ENCODE measurements around the gene TUBGCP2.
A peak's percentile ranks its signal among the peaks of the same experiment; 100 is the strongest.
"Not testable (repeated sequence)": the region's sequence is repeated elsewhere in the genome, so short reads cannot be mapped to it uniquely, and the experiment has no call there.

The TUBGCP2 gene

DNA sequence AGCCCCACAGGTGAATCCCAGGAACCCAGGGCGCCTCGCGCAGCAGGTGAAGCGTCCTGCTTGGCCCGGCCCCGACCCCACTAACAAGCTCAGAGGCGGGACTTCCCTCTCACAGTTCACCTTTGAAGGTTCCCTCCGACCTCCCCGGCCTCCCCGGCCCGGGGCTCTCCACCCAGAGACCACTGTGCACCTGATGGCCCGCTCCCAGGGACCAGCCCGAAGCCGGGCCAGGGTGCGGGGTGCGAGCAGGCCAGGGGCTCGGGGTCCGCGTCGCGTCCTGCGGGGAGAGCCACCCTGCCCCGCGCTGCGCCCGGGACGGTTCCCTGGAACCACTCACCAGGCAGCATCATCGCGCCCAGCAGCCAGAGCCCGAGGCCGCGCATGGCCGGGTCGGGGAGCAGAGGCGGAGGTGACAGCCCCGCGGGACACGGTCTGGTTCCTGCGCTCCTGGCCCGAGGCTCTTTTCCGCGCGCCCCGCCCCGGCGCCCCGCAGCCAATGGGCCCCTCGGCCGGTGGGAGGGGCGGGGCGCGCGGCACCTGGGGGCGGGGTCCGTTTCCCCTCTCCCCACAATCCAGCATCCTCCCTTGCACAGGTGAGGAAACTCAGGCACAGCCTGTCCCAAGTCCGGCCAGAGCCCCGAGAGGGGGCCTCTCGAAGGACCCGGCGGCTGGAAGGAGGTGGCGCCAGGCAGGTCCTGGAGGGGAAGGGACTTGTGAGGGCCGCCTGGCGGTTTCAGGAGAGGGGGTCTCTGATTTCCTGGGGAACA is 32.1 kb downstream of the TUBGCP2 start, which contains the start of gene ADAM8:
TSS of gene ADAM8 (minus strand) at position 434 of the 767 bp plus-strand sequence. CDS start at position 383, 51 bp downstream.
- peak; percentile 68 for DNase-seq

DNA sequence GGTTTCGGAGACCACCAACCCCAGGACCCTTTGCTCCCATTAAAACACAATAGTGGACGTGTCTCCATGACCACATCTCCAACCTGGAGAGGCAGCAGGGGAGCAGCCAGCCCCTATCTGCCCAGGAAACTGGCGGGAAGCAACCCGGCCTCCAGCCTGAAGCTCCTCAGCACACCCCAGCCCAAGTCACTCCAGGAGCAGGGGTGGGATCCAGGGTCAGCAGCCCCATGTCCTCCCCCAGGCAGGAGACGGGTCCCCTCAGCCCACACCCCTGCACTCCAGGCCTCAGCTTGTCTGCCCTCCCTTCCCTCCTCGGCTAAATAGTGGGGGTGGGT is 32.6 kb downstream of the TUBGCP2 start:
- DNase-seq = peak; percentile 14

DNA sequence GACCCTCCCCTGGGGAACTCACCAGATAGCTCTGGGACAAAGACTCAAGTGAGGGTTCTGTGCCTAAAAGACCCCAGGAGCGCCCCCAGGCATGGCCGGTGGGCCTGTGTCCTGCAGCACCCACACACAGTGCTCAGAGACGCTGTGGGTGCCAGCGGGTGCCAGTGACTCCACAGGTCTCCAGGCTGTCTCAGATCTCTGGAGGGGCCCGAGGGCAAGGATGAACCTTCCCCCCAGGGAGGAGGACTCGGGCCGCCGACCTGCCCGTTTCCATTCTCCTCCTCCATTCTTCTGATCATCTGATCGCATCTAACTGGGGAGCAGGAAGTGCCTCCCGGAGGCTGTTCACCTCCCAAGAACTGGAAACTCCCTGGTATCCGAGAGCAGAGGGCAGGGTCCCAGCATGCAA is 33.0 kb downstream of the TUBGCP2 start:
- DNase-seq = peak; percentile 75

DNA sequence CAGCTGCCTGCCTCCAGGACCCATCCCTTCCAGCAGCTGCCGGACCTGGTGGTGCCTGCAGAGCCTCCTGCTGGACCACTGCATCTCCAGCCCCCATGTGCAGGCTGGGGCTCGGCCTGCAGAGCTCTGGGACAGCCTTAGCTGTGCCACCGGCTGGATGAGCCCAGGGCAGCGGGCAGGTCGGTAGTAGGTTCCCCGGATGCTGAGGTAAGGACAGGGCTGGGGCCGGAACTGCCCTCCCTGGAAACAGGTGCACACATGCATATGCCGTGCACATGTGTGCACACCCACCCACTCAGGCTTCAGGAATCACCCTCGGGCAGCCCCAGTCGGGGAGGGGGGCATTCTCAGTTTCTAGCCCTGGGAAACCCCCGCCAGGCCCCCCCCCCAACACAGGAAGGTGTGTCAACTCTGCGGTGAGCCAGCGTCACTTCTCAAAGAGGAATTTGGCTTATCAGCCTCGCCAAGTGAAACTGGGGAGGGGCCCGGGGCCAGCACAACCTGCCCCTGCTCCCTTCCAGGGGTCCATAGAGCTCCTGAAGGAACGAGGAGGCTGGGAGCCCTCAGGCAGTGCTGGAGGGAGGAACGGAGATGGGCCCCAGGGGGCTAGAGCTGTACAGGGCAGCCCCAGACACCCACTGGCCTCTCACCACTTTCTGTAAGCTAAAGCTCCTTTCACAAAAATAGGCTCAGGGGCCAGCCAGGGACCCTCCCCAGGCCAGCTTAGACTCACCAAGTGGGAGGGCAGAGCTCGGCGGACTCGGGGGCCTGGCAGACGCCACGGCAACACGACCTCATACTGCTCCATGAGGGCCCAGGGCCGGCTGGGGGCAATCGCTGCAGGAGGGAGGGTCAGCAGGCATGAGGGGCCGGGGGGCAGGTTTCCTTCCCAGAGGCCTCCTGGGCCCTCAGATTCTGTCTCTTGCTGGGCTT is 33.7 kb downstream of the TUBGCP2 start:
- peak; percentile 88 for DNase-seq

DNA sequence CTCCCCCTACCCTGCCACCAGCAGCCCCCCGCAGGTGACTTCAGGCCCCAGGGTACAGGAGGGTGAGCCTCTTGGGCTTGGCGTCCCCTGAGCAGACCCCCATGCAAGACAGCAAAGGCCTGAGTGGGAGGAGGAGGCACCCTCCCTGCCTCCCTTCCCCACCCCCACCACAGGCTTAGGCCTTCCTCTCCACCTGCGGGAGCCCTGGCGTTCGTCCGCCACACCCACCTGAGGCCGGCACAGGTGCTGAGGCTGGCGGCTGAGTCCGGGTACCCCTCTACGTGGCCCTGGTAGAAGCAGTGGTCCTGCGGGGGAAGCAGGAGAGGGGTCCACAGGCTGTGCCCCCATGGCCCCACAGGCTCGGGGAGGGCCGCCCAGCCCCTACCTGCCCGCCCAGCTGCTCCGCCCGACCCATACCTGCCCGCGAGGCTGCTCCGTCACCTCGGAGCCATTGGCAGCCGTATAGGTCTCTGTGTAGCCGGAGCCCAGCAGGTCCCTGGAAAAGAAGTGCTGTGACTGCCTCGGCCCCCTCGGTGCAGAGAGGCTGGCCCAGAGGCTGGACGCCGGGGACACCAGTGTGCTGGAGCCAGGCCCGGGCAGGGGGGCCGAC is 35.0 kb downstream of the TUBGCP2 start:
- DNase-seq = no peak

DNA sequence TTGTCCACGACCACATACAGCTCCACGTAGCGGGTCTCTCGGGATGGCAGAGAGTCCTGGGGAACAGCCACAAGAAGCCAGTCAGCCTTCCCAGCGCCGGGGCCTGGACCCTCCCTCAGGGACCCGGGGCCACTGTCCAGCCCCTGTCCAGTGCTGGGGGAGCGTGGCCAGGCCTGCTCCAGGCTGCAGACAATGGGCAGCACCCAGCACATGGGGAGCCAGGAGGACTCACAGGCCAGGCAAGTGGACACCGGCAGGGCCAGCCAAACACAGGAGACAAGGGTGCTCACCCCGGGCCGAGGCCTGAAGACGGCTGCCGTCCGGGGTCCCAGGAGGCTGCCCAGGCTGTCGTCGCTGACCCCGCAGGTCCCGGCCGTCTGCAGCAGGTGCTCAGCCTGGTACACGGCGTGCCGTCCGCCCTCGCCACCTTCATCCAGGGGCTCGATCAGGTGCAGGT is 35.7 kb downstream of the TUBGCP2 start:
- no peak for DNase-seq

DNA sequence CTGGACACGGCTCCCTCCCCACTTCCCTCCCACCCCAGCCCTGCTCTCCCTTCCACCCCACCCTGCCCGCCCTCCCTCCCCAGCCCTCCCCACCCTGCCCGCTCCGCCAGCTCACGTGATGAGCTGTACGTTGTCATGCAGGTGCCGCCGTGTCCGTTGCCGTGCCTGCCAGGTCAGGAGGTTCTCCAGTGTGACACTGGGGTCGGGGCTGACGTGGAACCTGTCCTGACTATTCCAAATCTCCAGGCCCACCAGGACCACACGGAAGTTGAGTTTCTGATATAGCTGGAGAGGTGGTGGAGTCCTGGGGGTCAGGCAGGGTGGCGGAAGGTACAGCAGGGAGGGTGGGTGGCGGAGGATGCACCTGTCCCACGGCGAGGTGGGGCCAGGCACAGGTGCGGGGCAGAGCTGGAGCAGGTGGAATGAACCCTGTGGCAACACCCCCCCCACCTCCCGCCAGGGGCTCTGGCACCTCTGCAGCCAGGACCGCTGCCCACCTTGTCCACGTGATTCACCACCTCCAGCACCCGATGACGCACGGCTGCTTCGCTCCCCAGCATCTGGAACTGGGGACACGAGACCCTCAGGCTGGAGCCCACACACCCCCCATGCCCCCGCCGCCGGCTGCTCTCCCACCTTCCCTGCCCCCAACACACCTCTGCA is 36.2 kb downstream of the TUBGCP2 start:
- DNase-seq = no peak

DNA sequence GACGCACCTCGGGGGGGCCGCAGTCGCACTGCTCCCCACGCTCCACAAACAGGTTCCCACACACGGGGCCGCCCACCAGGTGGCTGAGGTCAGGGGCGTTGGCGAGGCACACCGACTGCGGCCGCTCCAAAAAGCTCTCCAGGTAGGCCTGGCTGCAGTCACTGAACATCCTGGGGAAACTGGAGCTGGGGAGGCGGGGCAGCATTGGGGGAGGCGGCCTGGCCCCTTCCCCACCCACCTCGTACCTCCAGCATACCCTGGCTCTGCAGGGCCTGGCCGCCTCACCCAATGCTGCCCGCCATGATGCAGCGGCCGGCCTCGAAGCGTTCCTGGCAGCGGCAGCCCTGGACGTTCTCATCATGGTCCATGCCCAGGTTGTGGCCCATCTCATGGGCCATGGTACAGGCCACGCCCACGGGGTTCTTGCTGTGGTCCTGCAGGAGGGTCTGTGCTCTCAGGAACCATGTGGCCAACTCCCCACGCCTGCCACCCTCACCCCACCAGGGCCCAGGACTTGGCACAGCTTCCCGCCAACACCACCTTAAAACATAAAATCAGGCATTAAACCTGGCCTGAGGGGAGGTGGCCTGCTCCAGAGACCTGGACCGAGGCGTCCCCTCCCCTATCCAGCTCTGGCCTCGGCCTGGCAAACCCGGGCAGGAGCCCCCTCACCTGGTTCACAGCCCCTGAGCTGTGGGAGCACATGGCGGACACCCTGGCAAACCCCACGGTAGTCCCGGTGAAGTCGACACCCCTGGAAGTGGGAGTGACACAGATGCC is 37.0 kb downstream of the TUBGCP2 start:
- no peak for DNase-seq

DNA sequence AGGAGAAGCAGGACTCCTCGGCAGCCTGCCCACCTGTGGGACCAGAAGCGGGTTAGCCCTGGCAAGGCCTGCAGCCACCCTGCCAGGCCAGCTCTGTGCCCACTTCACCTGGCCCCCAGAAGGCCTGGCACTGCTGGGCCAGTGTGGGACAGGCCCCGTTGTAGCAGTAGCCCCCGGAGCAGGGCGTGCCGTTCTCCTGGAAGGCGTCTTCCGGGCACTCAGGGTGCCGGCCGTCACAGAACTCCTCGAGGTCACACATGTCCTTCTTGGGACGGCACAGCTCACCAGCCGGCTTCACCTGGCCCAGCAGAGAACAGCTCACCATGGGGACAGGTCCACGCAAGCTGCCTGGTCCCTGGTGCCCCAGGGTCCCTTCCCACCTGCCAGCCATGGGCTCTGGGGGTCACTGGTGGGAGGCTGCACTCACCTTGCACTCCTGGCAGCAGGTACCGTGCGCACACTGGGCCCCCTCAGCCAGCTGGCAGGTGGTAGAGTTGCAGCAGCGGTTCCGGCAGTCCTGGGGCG is 37.8 kb downstream of the TUBGCP2 start:
- no peak for DNase-seq

DNA sequence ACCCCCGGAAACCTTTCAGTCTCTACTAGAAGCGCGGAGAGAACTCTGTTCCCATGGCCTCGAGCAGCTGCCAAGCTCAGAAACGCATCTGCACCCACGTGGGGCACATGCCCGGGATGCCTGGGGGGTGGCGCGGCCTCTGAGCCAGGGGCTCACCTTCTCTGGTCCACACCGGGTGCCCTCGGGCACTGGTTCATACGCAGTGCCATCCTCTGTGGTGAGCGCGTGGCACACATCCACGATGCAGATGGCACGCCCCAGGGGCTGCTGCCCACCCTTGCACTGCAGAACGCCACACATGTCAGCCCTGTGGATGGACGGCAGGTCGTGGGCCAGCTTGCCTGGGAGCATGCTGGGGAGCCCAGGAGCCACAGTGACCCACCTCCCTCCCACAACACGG is 38.5 kb downstream of the TUBGCP2 start:
- DNase-seq = no peak

DNA sequence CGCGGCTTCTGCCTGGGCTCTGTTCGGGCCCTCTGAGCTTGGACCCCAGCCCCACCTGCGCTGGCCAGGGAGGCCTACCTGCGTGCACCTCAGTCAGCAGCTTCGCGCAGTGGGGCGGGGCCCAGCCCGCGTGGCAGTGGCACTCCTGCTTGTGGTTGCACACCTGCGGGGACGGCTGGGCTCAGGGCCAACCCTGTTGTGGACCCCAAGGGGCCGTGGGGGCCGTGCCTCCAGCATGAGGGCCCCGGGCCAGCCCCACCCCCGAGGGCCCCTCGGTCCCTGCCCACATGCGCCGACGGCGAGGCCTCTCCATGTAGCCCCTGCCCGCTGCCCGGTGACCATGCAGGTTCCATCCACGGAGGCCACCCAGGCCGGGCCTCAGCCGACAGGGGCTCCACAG is 39.3 kb downstream of the TUBGCP2 start:
- DNase-seq = no peak

DNA sequence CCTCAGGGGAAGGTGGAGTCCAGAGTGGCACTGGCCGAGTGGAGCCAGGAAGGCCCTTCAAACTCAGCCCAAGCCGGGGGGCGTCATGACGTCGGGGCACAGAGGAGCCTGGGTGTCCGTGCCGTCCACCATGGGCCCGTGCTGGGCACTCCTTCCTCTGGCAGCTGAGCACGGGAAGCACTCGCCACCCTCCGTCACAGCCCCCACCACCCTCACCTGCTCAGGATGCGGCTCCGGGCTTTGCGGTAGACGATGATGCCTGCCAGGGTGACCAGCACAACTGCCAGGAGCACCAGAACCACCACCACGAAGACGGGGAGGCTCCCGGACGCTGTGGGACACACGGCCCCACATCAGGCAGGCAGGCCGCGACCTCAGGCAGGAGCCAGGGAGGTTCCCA is 40.1 kb downstream of the TUBGCP2 start:
- no peak for DNase-seq

DNA sequence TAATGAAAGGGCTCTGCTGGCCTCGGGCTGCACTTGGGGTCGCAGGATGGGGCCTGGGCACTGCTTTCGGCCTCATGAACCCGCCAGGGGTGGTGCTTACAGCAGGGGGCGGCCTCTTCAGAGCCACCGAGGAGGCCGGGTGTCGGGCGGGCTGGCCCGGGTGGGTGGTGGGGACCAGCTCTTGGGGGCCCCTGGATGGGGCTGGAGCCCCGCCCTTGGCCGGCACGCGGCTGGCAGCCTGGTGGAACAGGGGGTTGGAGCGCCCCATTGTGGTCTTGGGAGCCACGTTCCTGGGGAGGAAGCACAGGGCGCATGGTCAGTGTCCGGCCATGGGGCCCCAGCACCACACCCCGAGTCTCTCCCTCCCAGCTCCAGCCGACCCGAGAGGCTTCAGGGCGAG is 40.8 kb downstream of the TUBGCP2 start:
- DNase-seq = no peak

DNA sequence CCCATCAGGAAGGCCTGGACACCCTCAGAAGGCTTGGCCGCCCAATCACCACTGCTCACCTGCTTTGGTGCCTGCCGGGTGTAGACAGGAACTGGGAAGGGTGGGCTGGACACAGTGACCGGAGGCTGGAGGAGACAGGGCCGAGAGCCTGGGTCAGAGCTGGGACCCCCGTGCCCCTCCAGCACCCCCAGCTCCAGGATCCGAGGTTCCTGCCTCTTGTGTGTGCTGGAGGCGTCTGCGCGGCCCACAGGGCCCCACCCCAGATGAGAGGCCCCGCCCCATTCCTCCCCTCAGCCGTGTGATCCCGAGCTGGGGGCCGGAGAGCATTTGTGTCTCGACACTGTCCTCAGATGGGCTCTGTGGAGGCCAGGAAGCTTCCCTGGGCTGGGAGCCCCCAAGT is 41.4 kb downstream of the TUBGCP2 start:
- no peak for DNase-seq

DNA sequence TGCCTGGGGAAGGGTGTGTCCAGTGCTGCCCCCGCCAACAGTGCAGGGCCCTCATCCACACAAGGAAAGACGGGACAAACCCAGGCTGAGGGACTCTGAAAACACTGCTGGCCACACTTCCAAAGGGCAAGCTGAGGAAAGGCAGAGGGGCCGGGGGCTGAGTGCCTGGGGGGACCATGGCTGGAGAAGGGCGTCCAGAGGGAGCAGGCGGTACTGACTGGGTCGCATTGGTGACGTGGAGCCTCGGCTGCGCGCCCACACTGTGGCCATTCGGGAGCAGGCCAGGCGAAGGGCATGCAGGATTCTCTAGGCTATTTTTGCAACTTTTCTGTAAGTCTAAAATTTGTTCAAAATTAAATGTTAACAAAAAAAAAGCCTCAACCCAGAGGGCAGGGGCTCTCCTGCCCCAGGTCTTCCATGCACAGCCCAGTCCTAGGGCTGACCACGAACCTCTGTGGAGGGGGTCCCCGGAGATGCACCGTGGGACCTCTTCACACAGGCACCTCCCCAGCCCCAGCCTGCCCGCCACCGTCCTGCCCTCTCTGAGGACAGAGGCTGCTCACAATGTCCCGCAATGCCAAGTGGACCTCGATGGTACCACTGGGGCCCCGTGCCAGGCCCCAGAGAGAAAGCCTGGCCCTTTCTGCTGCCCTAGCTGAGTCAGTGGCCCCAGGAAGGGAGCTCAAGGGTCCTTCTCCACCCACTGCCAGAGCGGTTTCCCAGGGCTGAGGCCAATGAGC is 42.4 kb downstream of the TUBGCP2 start:
- DNase-seq = no peak

DNA sequence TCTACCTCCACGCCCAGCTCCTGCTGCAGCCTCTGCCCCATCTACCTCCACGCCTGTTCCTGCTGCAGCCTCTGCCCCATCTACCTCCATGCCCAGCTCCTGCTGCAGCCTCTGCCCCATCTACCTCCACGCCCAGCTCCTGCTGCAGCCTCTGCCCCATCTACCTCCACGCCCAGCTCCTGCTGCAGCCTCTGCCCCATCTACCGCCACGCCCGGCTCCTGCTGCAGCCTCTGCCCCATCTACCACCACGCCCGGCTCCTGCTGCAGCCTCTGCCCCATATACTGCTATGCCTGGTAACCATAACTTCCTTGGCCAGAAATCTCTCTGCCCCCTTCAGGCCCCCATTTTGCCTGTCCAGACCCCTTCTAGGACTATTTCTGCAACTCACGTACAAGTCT is 43.6 kb downstream of the TUBGCP2 start:
- not testable (repeated sequence) for DNase-seq

DNA sequence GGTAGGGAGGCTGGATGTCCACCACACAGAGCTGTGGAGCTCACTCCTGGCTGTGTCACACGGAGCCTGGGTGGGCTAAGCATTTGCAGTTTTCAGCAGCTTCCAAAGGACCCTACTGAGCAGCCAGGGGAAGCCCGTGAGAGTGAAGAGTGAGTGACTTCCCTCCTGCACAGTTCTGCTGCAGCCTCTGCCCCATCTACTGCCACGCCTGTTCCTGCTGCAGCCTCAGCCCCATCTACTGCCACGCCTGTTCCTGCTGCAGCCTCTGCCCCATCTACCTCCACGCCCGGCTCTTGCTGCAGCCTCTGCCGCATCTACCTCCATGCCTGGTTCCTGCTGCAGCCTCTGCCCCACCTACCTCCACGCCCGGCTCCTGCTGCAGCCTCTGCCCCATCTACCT is 44.2 kb downstream of the TUBGCP2 start:
- DNase-seq = no peak

DNA sequence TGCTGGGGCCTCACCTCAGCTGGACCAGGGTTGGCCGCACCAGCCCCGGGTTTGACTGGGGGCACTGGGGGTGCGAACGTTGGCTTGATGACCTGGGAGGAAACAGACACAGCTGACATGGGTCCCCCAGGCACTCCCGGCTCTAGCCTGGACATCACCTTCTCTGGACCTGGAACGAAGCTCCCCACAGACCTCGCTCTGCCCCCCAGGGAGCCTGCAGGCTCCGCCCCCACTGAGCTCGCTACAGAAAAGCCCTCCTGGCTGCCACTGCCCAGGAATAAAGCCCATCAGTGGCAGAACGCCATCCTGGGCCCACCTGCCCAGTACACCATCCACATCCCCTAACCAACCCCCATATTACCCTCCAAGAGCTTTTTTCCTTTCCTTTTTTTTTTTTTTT is 45.0 kb downstream of the TUBGCP2 start:
- DNase-seq = no peak

DNA sequence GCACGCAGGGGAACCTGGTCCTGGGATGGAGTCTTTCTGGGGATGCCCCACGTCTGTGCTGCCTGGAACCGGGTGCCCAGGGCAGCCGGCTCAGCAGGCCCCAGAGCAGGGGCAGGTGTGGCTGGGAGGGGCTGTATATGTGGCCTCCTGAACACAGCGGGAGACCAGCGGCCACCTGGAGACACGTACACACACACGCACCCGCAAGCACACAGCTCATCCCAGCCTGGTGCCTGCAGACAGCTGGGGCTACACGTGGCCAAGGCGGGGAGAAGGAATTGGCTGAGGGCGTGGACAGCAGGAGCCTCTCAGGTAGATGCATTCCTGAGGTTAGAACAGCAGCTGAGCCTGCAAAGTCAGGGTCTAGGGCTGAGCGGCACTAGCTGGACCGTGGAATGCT is 46.0 kb downstream of the TUBGCP2 start:
- no peak for DNase-seq

DNA sequence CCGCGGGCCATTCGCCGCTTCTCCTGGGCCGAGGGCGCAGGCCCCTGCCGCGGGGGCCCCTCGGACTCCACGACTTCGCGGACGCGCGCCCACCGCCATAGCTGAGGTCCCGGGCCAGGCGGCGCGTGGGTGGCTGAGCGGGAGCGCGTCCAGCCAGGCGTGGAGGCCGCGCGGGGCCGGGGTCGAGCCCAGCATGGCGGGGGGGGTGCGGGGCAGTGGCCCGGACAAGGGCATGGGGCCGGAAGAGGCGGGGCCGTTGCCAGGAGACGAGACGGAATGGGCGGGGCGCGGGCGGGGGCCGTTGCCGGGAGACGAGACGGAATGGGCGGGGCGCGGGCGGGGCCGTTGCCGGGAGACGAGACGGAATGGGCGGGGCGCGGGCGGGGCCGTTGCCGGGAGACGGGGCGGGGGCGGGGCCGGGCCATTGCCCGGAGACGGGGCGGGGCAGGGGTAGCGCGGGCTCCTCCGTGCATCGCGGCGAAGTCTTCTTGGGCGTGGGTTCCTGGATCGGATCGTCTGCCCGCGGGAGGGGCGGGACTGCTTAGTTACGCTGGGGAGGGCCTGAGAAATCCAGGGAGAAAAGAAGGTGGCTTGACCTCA is 46.8 kb downstream of the TUBGCP2 start:
- peak; percentile 92 for DNase-seq

Measured in hematopoietic multipotent progenitor cell treated with erythropoietin and hydrocortisone succinate and interleukin-3 and kit ligand, for 4 days (in vitro differentiated cells).